ENCODE results near the gene TSPAN32.

GRCh38 chr11:2298795-2299761 is 2.7 kb upstream of the TSPAN32 start:
- TF ChIP-seq, protein P1, sequence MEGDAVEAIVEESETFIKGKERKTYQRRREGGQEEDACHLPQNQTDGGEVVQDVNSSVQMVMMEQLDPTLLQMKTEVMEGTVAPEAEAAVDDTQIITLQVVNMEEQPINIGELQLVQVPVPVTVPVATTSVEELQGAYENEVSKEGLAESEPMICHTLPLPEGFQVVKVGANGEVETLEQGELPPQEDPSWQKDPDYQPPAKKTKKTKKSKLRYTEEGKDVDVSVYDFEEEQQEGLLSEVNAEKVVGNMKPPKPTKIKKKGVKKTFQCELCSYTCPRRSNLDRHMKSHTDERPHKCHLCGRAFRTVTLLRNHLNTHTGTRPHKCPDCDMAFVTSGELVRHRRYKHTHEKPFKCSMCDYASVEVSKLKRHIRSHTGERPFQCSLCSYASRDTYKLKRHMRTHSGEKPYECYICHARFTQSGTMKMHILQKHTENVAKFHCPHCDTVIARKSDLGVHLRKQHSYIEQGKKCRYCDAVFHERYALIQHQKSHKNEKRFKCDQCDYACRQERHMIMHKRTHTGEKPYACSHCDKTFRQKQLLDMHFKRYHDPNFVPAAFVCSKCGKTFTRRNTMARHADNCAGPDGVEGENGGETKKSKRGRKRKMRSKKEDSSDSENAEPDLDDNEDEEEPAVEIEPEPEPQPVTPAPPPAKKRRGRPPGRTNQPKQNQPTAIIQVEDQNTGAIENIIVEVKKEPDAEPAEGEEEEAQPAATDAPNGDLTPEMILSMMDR (IDR thresholded peaks at IDR 0.05) = peak; percentile 69
- no peak for TF ChIP-seq ZFX (IDR thresholded peaks at IDR 0.05; ENCODE audit: borderline replicate concordance)
